ENCODE measurements around the gene SNX9.

- TF ChIP-seq, protein P1, sequence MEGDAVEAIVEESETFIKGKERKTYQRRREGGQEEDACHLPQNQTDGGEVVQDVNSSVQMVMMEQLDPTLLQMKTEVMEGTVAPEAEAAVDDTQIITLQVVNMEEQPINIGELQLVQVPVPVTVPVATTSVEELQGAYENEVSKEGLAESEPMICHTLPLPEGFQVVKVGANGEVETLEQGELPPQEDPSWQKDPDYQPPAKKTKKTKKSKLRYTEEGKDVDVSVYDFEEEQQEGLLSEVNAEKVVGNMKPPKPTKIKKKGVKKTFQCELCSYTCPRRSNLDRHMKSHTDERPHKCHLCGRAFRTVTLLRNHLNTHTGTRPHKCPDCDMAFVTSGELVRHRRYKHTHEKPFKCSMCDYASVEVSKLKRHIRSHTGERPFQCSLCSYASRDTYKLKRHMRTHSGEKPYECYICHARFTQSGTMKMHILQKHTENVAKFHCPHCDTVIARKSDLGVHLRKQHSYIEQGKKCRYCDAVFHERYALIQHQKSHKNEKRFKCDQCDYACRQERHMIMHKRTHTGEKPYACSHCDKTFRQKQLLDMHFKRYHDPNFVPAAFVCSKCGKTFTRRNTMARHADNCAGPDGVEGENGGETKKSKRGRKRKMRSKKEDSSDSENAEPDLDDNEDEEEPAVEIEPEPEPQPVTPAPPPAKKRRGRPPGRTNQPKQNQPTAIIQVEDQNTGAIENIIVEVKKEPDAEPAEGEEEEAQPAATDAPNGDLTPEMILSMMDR (IDR thresholded peaks at IDR 0.05; ENCODE audit: insufficient read depth, low read depth, low read length), result no peak
- no peak for TF ChIP-seq EZH2 (IDR thresholded peaks at IDR 0.05; ENCODE audit: insufficient read depth, low read length)
Observed at GRCh38 chr6:157885876-157886275, 62.8 kb downstream of the SNX9 start.
